ENCODE measurements around the gene SLC22A23.

SLC22A23 gene

GRCh38 chr6:3252861-3253596 is 203.8 kb downstream of the SLC22A23 start:
- H3K27ac ChIP-seq, result no peak overlapping the region
- TF ChIP-seq ZFX (IDR thresholded peaks at IDR 0.05), result no peak
- no peak for TF ChIP-seq CTCF (conservative IDR thresholded peaks at IDR 0.05)

DNA sequence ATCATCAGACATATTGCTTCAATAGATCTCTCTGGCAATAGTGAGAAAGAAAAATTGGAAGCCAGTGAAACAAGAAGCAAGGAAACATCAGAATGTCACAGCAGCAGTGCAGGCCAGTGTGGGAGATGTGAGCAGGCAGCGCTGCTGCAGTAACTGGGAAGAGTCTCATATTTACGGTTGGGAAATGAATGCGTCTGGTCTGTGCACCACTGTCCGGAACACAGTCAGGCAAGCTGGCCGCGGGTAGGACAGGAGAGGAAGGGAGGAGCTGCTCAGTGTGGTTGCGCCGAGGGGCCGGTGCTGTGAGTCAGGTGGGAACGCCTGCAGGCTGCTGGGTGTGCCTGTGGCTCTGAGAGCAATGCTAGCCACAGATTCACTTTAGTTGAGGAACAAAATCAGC is 204.5 kb downstream of the SLC22A23 start:
- no peak for TF ChIP-seq ZFX (IDR thresholded peaks at IDR 0.05)
- no peak for TF ChIP-seq CTCF (conservative IDR thresholded peaks at IDR 0.05)
- H3K27ac ChIP-seq, result no peak overlapping the region

DNA sequence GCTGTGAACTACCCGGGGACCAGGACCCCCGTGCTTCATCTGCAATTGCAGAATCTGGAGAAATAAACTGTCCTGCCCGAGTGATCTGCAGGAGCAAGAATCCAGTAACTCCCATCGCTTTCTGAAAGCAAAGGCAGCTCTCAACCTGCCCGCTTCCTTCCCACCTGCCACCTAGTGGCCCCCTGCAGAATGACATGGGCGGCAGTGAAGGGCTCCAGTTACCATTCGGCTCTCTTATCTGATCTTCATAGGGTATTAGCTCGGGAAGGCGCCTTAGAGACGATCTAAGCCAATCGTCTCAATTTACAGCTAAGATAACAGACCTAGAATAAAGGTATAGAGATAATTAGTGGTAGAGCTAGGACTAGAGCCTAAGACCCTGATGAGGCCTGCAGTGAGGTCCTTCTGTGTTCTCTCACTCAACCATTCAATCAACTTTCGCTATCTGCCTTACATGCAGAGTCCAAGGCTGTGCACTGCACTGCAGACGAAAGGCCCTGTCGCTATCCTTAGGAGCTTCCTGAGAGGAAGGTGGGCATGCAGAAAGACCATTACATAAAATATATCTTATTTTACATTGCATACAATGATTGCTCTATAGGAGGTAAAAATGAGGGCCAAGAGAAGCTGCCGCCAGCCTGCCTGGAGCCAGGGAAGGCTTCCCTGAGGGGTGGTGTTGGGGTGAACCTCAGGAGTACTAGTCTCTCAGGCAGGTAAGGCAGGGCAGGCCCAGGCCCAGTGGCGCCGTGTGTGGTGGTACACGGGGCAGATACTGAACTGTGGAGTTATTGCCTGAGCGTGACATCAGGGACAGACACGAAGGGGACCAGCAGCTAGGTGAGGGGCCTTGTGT is 205.2 kb downstream of the SLC22A23 start:
- no peak for TF ChIP-seq ZFX (IDR thresholded peaks at IDR 0.05)
- TF ChIP-seq CTCF (conservative IDR thresholded peaks at IDR 0.05), result peak; percentile 97
- no peak overlapping the region for H3K27ac ChIP-seq

- H3K27ac ChIP-seq, result no peak overlapping the region
- TF ChIP-seq ZFX (IDR thresholded peaks at IDR 0.05) (no peak), CTCF (conservative IDR thresholded peaks at IDR 0.05) (no peak)
Measured at GRCh38 chr6:3250231-3250675, 206.6 kb downstream of the SLC22A23 start.

DNA sequence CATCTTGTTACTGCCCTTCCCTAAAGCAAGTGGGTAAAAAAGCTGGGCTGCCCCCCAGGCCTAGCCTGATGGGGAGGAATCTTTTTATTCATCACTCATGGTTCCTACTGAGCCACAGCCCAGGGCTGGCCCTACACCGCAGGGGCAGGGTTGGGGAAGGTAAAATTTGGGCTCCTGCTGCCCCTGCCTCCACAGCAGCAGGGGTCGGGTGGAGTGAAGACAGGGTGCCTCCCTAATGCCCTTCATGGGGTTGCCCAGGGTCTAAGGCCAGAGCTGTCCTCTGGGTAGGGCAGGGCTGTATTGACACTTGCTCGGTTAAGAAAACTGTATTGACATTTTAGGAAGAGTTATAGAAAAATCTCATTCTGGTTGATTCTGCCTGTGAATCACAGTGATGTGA is 207.0 kb downstream of the SLC22A23 start:
- H3K27ac ChIP-seq, result no peak overlapping the region
- TF ChIP-seq ZFX (IDR thresholded peaks at IDR 0.05) (no peak), CTCF (conservative IDR thresholded peaks at IDR 0.05) (no peak)

DNA sequence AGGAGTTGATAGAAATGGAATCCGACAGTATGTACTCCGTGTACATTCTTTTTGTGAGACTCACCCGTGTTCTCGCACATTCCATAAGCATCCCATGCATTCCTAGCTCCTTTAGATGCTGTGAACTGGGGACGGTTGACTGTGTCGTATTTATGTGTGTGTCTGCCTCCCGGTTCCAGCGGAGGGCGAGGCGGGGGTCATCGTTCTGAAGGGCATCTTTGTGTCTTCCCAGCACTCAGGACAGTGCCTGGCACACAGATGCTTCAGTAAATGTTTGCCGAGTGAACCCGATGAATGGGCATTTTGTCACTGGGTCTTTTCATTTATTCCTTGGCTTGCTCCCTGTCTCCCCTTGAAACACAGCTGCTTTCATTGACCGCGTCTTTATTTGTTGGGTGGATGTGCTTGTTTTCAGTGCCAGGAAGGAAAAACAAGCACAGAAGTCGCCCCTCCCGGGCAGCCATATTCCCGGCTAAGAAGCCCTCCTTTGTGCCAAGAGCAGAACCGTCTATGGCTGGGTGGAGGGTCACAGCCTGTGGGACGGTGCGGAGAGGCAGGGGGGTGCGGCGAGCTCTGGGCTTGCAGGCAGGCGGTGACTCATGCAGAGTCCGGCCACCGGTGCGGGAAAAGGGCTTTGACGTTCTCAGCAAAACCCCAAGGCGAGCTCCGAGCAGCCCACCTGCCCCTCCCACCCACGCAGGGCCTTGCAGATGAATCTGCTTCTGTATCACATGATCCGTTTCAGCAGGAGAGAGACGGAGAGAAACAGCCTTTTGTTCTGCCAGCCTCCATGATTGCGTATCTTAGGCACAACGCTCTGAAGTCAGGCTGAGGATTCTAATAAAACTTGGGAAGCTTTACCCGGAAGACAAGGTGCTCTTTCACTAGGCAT is 209.3 kb downstream of the SLC22A23 start:
- no peak for TF ChIP-seq CTCF (conservative IDR thresholded peaks at IDR 0.05)
- TF ChIP-seq ZFX (IDR thresholded peaks at IDR 0.05), result no peak
- H3K27ac ChIP-seq, result no peak overlapping the region

All from C4-2B (cell line).